Smooth muscle cell (in vitro differentiated cells): Measurements from ENCODE around the gene AGPAT3. TPM values are rescaled to one million over a fixed set of nuclear protein-coding genes. Genes with fewer than 3 reads are reported as not detected.

Experiments used
- DNase-seq: peaks from one replicate; lab custom pipeline; 2025; ENCODE audit not compliant: unreplicated experiment; lab: John Stamatoyannopoulos, UW
- H2AFZ ChIP-seq: fragments of 200-600 bp; sonication (generic); 2 replicates; pipeline ENCODE4 v1.6.0; 2016; ENCODE audit warnings: antibody characterized with exemption, low read depth, mild to moderate bottlenecking
- H3F3A ChIP-seq: fragments of 200-600 bp; sonication (generic); 2 replicates; pipeline ENCODE4 v1.6.0; 2017; ENCODE audit warnings: antibody characterized with exemption, low read depth
- H3K27ac ChIP-seq: fragments of 200-600 bp; sonication (generic); 2 replicates; pipeline ENCODE4 v1.5.1; 2016; ENCODE audit warnings: low read depth, mild to moderate bottlenecking
- H3K27me3 ChIP-seq: fragments of 200-600 bp; sonication (generic); 2 replicates; pipeline ENCODE4 v1.6.1; 2016; ENCODE audit warnings: low read depth, mild to moderate bottlenecking
- H3K36me3 ChIP-seq: fragments of 200-600 bp; sonication (generic); 2 replicates; pipeline ENCODE4 v1.5.1; 2016; ENCODE audit warnings: low read depth
- H3K4me1 ChIP-seq: fragments of 200-600 bp; sonication (generic); 2 replicates; pipeline ENCODE4 v1.5.1; 2016; ENCODE audit warnings: low read depth
- H3K4me2 ChIP-seq: fragments of 200-600 bp; sonication (generic); 2 replicates; pipeline ENCODE4 v1.6.0; 2016; ENCODE audit warnings: mild to moderate bottlenecking
- H3K4me3 ChIP-seq: fragments of 200-600 bp; sonication (generic); 2 replicates; pipeline ENCODE4 v1.5.1; 2016; ENCODE audit warnings: mild to moderate bottlenecking
- H3K79me2 ChIP-seq: fragments of 200-600 bp; sonication (generic); 2 replicates; pipeline ENCODE4 v1.6.0; 2016; ENCODE audit warnings: low read depth, mild to moderate bottlenecking
- H3K9ac ChIP-seq: fragments of 200-600 bp; sonication (generic); 2 replicates; pipeline ENCODE4 v1.6.0; 2016; ENCODE audit warnings: low read depth
- H3K9me3 ChIP-seq: fragments of 200-600 bp; sonication (generic); replicated peaks from 2 replicates; pipeline ENCODE4 v1.5.1; 2016; ENCODE audit warnings: low read depth
- H4K20me1 ChIP-seq: fragments of 200-600 bp; sonication (generic); 2 replicates; pipeline ENCODE4 v1.6.0; 2016; ENCODE audit warnings: low read depth
- WGBS: methylation state at CpG from one replicate; pipeline ENCODE4 v1.1.7; 2016; ENCODE audit warnings: low lambda C conversion rate; 5-methylcytosine and 5-hydroxymethylcytosine counted together
- polyA plus RNA-seq: library from polyadenylated mRNA; unstranded; fragments of >200 nt; fragmentation: Nextera tagmentation; extraction: Ambion mirVana; gene quantifications from 2 replicates; pipeline ENCODE4 v1.2.1, GENCODE V29; 2016
- total RNA-seq: library from RNA; depleted of rRNA; stranded (reverse); fragments of >200 nt; gene quantifications from 2 replicates; pipeline ENCODE4 v1.2.3, GENCODE V29; 2014
- TF ChIP-seq, protein P1 (sequence below): fragments of 200-600 bp; sonication (generic); IDR thresholded peaks from 2 replicates; pipeline ENCODE4 v1.5.1; 2017; ENCODE audit warnings: borderline replicate concordance, mild to moderate bottlenecking, antibody characterized with exemption; ENCODE audit not compliant: insufficient read depth, poor library complexity, severe bottlenecking

Gene AGPAT3
- total and polyA plus RNA-seq, 2 experiments from 2014 or later = 10.9 to 17.2 TPM

DNA sequence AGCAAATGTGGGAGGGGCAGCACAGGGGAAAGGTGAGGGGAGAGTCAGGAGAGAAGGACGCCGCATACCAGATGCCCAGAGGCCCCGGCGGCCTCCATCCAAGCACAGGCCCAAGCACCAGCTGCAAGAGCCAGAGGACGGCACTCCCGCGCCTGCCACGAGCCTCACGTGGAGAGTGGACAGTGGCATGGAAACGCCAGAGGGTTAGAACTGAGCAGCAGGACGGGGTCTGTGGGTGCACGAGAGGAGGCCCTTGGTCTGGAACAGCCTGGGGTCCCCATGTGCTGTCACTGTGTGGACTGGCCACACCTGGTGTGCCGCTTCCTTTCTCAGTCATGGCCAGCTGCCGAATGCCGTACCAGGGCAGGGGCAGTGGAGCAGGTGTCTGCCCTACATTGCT, 68.7 kb downstream of the AGPAT3 start:
- TF ChIP-seq, protein P1, sequence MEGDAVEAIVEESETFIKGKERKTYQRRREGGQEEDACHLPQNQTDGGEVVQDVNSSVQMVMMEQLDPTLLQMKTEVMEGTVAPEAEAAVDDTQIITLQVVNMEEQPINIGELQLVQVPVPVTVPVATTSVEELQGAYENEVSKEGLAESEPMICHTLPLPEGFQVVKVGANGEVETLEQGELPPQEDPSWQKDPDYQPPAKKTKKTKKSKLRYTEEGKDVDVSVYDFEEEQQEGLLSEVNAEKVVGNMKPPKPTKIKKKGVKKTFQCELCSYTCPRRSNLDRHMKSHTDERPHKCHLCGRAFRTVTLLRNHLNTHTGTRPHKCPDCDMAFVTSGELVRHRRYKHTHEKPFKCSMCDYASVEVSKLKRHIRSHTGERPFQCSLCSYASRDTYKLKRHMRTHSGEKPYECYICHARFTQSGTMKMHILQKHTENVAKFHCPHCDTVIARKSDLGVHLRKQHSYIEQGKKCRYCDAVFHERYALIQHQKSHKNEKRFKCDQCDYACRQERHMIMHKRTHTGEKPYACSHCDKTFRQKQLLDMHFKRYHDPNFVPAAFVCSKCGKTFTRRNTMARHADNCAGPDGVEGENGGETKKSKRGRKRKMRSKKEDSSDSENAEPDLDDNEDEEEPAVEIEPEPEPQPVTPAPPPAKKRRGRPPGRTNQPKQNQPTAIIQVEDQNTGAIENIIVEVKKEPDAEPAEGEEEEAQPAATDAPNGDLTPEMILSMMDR = no peak

DNA sequence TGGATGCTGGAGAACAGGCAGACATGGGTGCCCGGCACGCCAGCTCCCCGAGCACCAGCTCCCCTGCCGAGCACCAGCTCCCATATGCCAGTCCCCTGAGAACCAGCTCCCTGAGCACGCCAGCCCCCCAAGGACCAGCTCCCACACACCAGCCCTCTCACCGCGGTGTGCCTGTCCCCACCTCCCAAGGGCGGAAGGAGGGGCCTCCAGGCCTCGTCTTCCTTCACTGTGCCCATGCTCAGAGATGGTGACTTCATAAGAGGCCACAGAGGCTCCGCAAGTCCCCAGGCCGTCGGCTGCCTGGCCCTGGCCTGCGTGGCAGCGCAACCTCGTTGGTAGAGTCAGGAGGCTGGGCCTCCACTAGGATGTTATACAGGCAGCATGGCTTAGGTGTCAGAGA, 69.1 kb downstream of the AGPAT3 start:
- H3K9ac ChIP-seq = no peak overlapping the region
- 94% methylated on average over 15 of the region's 15 CpGs for WGBS
- no peak overlapping the region for H3K4me2 ChIP-seq
- peaks cover 3% of the 10 kb centered on the region for H3K79me2 ChIP-seq
- no peaks in the 10 kb centered on the region for H3F3A ChIP-seq
- H3K27me3 ChIP-seq = no peaks in the 10 kb centered on the region
- no peak overlapping the region for H3K27ac ChIP-seq
- no peak overlapping the region for H2AFZ ChIP-seq
- H3K4me3 ChIP-seq = no peak overlapping the region
- no peaks in the 10 kb centered on the region for H3K9me3 ChIP-seq
- TF ChIP-seq, protein P1 = no peak
- no peaks in the 10 kb centered on the region for H3K36me3 ChIP-seq
- no peak for DNase-seq
- H4K20me1 ChIP-seq = peaks cover 67% of the 10 kb centered on the region
- no peaks in the 10 kb centered on the region for H3K4me1 ChIP-seq

More for the DNA sequence above, 68.7 kb downstream of the AGPAT3 start:
- Histone ChIP-seq H4K20me1 (peaks cover 67% of the 10 kb centered on the region), H3K27me3 (no peaks in the 10 kb centered on the region), H3K4me3 (no peak overlapping the region), H3K36me3 (no peaks in the 10 kb centered on the region), H3K4me1 (no peaks in the 10 kb centered on the region), H2AFZ (no peak overlapping the region), H3K9me3 (no peaks in the 10 kb centered on the region), H3K79me2 (peaks cover 3% of the 10 kb centered on the region), H3K27ac (no peak overlapping the region), H3K9ac (no peak overlapping the region), H3F3A (no peaks in the 10 kb centered on the region), H3K4me2 (no peak overlapping the region)
- 96% methylated on average over 15 of the region's 15 CpGs for WGBS
- no peak for DNase-seq

DNA sequence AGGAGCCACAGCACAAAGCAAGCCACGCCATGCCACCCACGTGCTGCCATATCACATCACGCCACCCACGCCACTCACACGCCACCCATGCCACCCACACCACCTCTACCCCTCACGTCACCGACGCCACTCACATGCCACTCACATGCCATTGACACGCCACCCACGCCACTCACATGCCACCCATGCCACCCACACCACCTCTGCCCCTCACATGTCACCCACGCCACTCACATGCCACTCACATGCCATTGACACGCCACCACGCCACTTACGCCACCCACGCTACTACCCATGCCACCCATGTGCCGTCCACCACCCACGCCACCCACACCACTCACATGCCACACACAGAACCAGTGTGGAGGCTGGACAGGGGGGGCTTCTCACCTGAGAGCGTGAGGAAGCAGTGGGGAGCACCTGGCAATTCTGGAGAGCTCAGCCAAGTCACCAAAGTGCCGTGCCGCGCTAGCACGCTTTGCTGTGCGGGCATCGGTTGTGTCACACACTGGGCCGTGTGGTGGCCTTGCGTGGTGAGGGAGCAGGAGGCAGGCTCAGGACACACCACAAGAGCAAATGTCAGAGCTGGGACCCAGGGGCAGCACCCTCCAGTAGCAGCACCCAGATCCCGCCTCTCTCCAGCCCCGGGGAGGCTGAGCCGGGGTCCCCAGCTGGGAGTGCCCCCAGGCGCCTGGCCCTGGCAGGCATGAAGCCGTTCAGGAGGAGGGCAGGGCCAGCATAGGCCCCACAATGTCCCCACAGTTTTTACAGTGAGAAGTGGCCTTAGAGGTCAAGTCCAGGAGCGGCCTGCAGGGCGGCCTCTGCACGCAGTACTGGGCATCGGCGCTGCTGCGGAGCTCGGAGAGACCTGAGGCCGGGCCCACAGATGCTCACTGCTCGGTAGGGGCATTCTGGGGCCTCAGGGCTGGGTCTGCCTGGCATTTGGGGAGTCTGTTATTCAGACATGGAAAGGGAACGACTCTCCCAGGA, 70.0 kb downstream of the AGPAT3 start:
- Histone ChIP-seq H3K27ac (no peak overlapping the region), H3K9ac (no peak overlapping the region), H3K36me3 (no peaks in the 10 kb centered on the region), H3K27me3 (no peaks in the 10 kb centered on the region), H3K4me1 (no peaks in the 10 kb centered on the region), H4K20me1 (peaks cover 67% of the 10 kb centered on the region), H3K4me2 (no peak overlapping the region), H3K4me3 (no peak overlapping the region), H3K79me2 (peaks cover 3% of the 10 kb centered on the region), H3K9me3 (no peaks in the 10 kb centered on the region), H2AFZ (no peak overlapping the region), H3F3A (no peaks in the 10 kb centered on the region)
- TF ChIP-seq, protein P1 = no peak
- WGBS = 94% methylated on average over 32 of the region's 41 CpGs
- DNase-seq = no peak
